HepG2 (cell line): ENCODE data around the gene METTL5.
"Not testable (repeated sequence)": the region's sequence is repeated elsewhere in the genome, so short reads cannot be mapped to it uniquely, and the experiment has no call there.

ENCODE experiments used
- CEBPG ChIP-seq: IDR thresholded peaks from 2 replicates; pipeline ENCODE4 v1.6.1; 2016
- CHD2 ChIP-seq: IDR thresholded peaks from 2 replicates; pipeline ENCODE4 v1.6.1; 2011; ENCODE audit warnings: low read depth, low read length, improper control_type of control experiment
- CTCF ChIP-seq: sonication (generic); formaldehyde crosslinking; IDR thresholded peaks from 2 replicates; pipeline ENCODE4 v1.5.0; 2020; ENCODE audit warnings: mild to moderate bottlenecking, missing genetic modification reagents, moderate library complexity
- EZH2 ChIP-seq: conservative IDR thresholded peaks from 2 replicates; pipeline ENCODE4 v1.6.1; 2012; ENCODE audit warnings: mild to moderate bottlenecking, low read depth, low read length, moderate library complexity
- HDAC6 ChIP-seq: fragments of 200-600 bp; sonication (generic); IDR thresholded peaks from 2 replicates; pipeline ENCODE4 v1.7.0; 2017; ENCODE audit warnings: mild to moderate bottlenecking, antibody characterized with exemption, low read length, low read depth
- HMGXB3 ChIP-seq: sonication (generic); formaldehyde crosslinking; IDR thresholded peaks from 2 replicates; pipeline ENCODE4 v1.4.0; 2020; ENCODE audit warnings: missing genetic modification reagents, borderline replicate concordance
- PAWR ChIP-seq: sonication (generic); formaldehyde crosslinking; IDR thresholded peaks from 2 replicates; pipeline ENCODE4 v1.4.0; 2020; ENCODE audit warnings: missing genetic modification reagents, mild to moderate bottlenecking, borderline replicate concordance
- PAXIP1 ChIP-seq: sonication (generic); formaldehyde crosslinking; conservative IDR thresholded peaks from 2 replicates; pipeline ENCODE4 v1.4.0; 2020; ENCODE audit warnings: mild to moderate bottlenecking, missing genetic modification reagents, moderate library complexity
- POLR2A ChIP-seq, 2 experiments: IDR thresholded peaks; 2 replicates each; pipeline ENCODE4 v1.6.1; 2011; ENCODE audit warnings: low read depth in 2 of 2, low read length in 2 of 2, mild to moderate bottlenecking in 1 of 2, moderate library complexity in 1 of 2; ENCODE audit not compliant: insufficient read depth in 1 of 2
- PRPF4 ChIP-seq: fragments of 200-400 bp; formaldehyde crosslinking; IDR thresholded peaks from 2 replicates; pipeline ENCODE4 v1.6.1; 2016; ENCODE audit warnings: low read length, low read depth; ENCODE audit not compliant: poor library complexity, severe bottlenecking
- ZNF121 ChIP-seq: sonication (generic); formaldehyde crosslinking; IDR thresholded peaks from 2 replicates; pipeline ENCODE4 v1.5.0; 2020; ENCODE audit warnings: mild to moderate bottlenecking, missing genetic modification reagents
- ZNF598 ChIP-seq: sonication (generic); formaldehyde crosslinking; IDR thresholded peaks from 2 replicates; pipeline ENCODE4 v1.5.1; 2020; ENCODE audit warnings: mild to moderate bottlenecking, missing genetic modification reagents, borderline replicate concordance
- ZNF703 ChIP-seq: sonication (generic); formaldehyde crosslinking; IDR thresholded peaks from 2 replicates; pipeline ENCODE4 v1.5.1; 2020; ENCODE audit warnings: missing genetic modification reagents, mild to moderate bottlenecking, moderate library complexity, borderline replicate concordance
- TF ChIP-seq, protein P1 (sequence below): sonication (generic); formaldehyde crosslinking; IDR thresholded peaks from 2 replicates; pipeline ENCODE4 v1.4.0; 2020; ENCODE audit warnings: missing genetic modification reagents

DNA sequence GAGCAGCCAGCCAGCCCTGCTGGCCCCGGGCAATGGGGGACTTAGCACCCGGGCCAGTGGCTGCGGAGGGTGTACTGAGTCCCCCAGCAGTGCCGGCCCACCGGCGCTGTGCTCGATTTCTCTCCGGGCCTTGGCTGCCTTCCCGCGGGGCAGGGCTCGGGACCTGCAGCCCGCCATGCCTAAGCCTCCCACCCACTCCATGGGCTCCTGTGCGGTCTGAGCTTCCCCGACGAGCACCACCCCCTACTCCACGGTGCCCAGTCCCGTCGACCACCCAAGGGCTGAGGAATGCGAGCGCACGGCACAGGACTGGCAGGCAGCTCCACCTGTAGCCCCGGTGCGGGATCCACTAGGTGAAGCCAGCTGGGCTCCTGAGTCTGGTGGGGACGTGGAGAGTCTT lies 16.9 kb upstream of the METTL5 start:
- not testable (repeated sequence) for TF ChIP-seq HMGXB3; ZNF598 (CRISPR knock-in tag); CEBPG (CRISPR knock-in tag); CHD2; POLR2A (IDR thresholded peaks at IDR 0.05; ENCODE audit: insufficient read depth in 1 of 2, low read depth in 2 of 2, low read length in 2 of 2); EZH2; PRPF4; PAXIP1 (CRISPR knock-in tag); HDAC6; CTCF (CRISPR knock-in tag); PAWR; ZNF703; ZNF121 (CRISPR knock-in tag)
- TF ChIP-seq, protein P1, sequence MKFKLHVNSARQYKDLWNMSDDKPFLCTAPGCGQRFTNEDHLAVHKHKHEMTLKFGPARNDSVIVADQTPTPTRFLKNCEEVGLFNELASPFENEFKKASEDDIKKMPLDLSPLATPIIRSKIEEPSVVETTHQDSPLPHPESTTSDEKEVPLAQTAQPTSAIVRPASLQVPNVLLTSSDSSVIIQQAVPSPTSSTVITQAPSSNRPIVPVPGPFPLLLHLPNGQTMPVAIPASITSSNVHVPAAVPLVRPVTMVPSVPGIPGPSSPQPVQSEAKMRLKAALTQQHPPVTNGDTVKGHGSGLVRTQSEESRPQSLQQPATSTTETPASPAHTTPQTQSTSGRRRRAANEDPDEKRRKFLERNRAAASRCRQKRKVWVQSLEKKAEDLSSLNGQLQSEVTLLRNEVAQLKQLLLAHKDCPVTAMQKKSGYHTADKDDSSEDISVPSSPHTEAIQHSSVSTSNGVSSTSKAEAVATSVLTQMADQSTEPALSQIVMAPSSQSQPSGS (CRISPR knock-in tag) = not testable (repeated sequence)
